GM23338 (cell line): ENCODE data around the gene NRSN2.

Experiments used
- CTCF ChIP-seq, 2 experiments: fragments of 200-600 bp in 1 of 2; sonication (generic) in 1 of 2; conservative IDR thresholded peaks; 2 replicates each; pipeline versions ENCODE4 v1.5.1 to v1.6.1; 2016 to 2017; ENCODE audit warnings: antibody characterized with exemption in 2 of 2, low read depth in 2 of 2, mild to moderate bottlenecking in 2 of 2, moderate library complexity in 1 of 2
- EZH2 ChIP-seq: fragments of 200-600 bp; sonication (generic); IDR thresholded peaks from one replicate; pipeline ENCODE4 v1.8.0; 2017; ENCODE audit warnings: antibody characterized with exemption, mild to moderate bottlenecking, low read depth; ENCODE audit not compliant: unreplicated experiment
- EZH2phosphoT487 ChIP-seq: fragments of 200-600 bp; sonication (generic); IDR thresholded peaks from one replicate; pipeline ENCODE4 v1.8.1; 2018; ENCODE audit warnings: antibody characterized with exemption; ENCODE audit not compliant: unreplicated experiment
- POLR2AphosphoS5 ChIP-seq: IDR thresholded peaks from 2 replicates; pipeline ENCODE4 v1.6.1; 2016; ENCODE audit warnings: antibody characterized with exemption, low read depth
- REST ChIP-seq: IDR thresholded peaks from one replicate; pipeline ENCODE4 v1.6.1; 2018; ENCODE audit warnings: antibody characterized with exemption; ENCODE audit not compliant: unreplicated experiment

GRCh38 chr20:400454-401275, 53.8 kb downstream of the NRSN2 start:
- no peak for TF ChIP-seq REST
- TF ChIP-seq CTCF (conservative IDR thresholded peaks at IDR 0.05; ENCODE audit: low read depth in 2 of 2) = no peak
- TF ChIP-seq POLR2AphosphoS5 = 0 out of 2 replicates have a peak, but pooled peaks have one; percentile 31
- TF ChIP-seq EZH2 = no peak
- no peak for TF ChIP-seq EZH2phosphoT487
